Natural killer cell (primary cell): ENCODE results near the gene TEAD4. TPM values are rescaled to one million over a fixed set of nuclear protein-coding genes. Genes with fewer than 3 reads are reported as not detected.

Experiments
- ATAC-seq, 3 donors: fragments of 150-1000 bp in 2 of 3; fragments of 200-7000 bp in 1 of 3; cut with Tn5 transposase; 1 replicate in 1 of 3; 2 replicates in 2 of 3; pipeline ENCODE4 v1.10.0; 2021; ENCODE audit warnings: mild to moderate bottlenecking in 2 of 3, moderate library complexity in 2 of 3
- DNase-seq, 2 donors: peaks; one replicate each; pipeline versions ENCODE4 v3.0.0 to v3.0.0-alpha.2; 2013 to 2021; ENCODE audit warnings: mixed read lengths in 1 of 2
- H3K27ac ChIP-seq: one replicate; pipeline ENCODE4 v1.5.1; 2013; ENCODE audit warnings: mild to moderate bottlenecking, low read length
- H3K27me3 ChIP-seq: one replicate; pipeline ENCODE4 v1.6.1; 2013; ENCODE audit warnings: low read length; ENCODE audit not compliant: control insufficient read depth, insufficient read depth
- H3K36me3 ChIP-seq: one replicate; pipeline ENCODE4 v1.6.1; 2013; ENCODE audit warnings: low read length; ENCODE audit not compliant: control insufficient read depth, insufficient read depth
- H3K4me1 ChIP-seq: one replicate; pipeline ENCODE4 v1.6.1; 2013; ENCODE audit warnings: low read length; ENCODE audit not compliant: control insufficient read depth, insufficient read depth
- H3K4me3 ChIP-seq: one replicate; pipeline ENCODE4 v1.5.1; 2013; ENCODE audit warnings: low read length
- H3K9me3 ChIP-seq: one replicate; pipeline ENCODE4 v1.6.1; 2013; ENCODE audit warnings: low read length; ENCODE audit not compliant: control insufficient read depth, insufficient read depth
- H3K27ac Mint-ChIP-seq, 2 donors: one replicate each; pipeline ENCODE4 v1.8.0; 2022; ENCODE audit warnings: mild to moderate bottlenecking in 2 of 2, mixed read lengths in 2 of 2, moderate library complexity in 1 of 2
- H3K27me3 Mint-ChIP-seq, 2 donors: one replicate each; pipeline ENCODE4 v1.8.0; 2022; ENCODE audit warnings: low read depth in 2 of 2, mixed read lengths in 2 of 2
- H3K36me3 Mint-ChIP-seq: one replicate; pipeline ENCODE4 v1.8.0; 2022; ENCODE audit warnings: mixed read lengths
- H3K4me1 Mint-ChIP-seq, 2 donors: one replicate each; pipeline ENCODE4 v1.8.0; 2022; ENCODE audit warnings: mixed read lengths in 2 of 2
- H3K4me3 Mint-ChIP-seq: one replicate; pipeline ENCODE4 v1.8.0; 2022; ENCODE audit warnings: mild to moderate bottlenecking, moderate library complexity, mixed read lengths
- H3K9me3 Mint-ChIP-seq, 2 donors: one replicate each; pipeline ENCODE4 v1.8.0; 2022; ENCODE audit warnings: mixed read lengths in 2 of 2
- CTCF ChIP-seq: fragments of 200-600 bp; IDR thresholded peaks from one replicate; pipeline ENCODE4 v1.8.0; 2022; ENCODE audit warnings: antibody characterized with exemption
- WGBS: methylation state at CpG from one replicate; pipeline ENCODE4 v1.1.7; 2013; ENCODE audit warnings: missing lambda C conversion rate; ENCODE audit not compliant: insufficient coverage; 5-methylcytosine and 5-hydroxymethylcytosine counted together
- intact Hi-C: fragments of 100-400 bp; cut with micrococcal nuclease; formaldehyde crosslinking; loops from one replicate; pipeline ENCODE4 v1.14.2; 2022
- total RNA-seq, 4 donors: library from RNA; stranded (reverse); fragments of 120-200 nt in 1 of 4; gene quantifications; one replicate each; pipeline versions ENCODE4 v1.2.3 to v1.2.4, GENCODE V29; 2013 to 2022

The TEAD4 gene
- total RNA-seq, 3 donors from 2014 or later (not counting 1 experiment from before 2014, with no cell fraction given): not detected

GRCh38 chr12:3004655-3005565 lies 45.7 kb downstream of the TEAD4 start:
- H3K27ac ChIP-seq: no peak overlapping the region
- no peaks in the 10 kb centered on the region for H3K27me3 ChIP-seq
- TF ChIP-seq CTCF: no peak
- ATAC-seq (no peak), DNase-seq (no peak)
- H3K36me3 ChIP-seq: no peaks in the 10 kb centered on the region
- H3K4me3 ChIP-seq: no peak overlapping the region
- Mint-ChIP-seq H3K4me3 (no peak overlapping the region), H3K27me3 (peaks cover 0 to 3% of the 10 kb centered on the region in 2 donors), H3K36me3 (no peaks in the 10 kb centered on the region), H3K27ac (no peak overlapping the region), H3K4me1 (no peaks in the 10 kb centered on the region), H3K9me3 (no peaks in the 10 kb centered on the region)
- intact Hi-C loops: no loop called here
- WGBS: 82% methylated on average over 12 of the region's 15 CpGs
- H3K9me3 ChIP-seq: no peaks in the 10 kb centered on the region
- no peaks in the 10 kb centered on the region for H3K4me1 ChIP-seq

- H3K27ac Mint-ChIP-seq: no peak overlapping the region
- Histone ChIP-seq H3K27me3 (no peaks in the 10 kb centered on the region), H3K9me3 (no peaks in the 10 kb centered on the region), H3K4me3 (no peak overlapping the region), H3K27ac (no peak overlapping the region), H3K36me3 (no peaks in the 10 kb centered on the region), H3K4me1 (no peaks in the 10 kb centered on the region)
- H3K4me3 Mint-ChIP-seq: no peak overlapping the region
- no peaks in the 10 kb centered on the region for H3K36me3 Mint-ChIP-seq
- peaks cover 0 to 3% of the 10 kb centered on the region in 2 donors for H3K27me3 Mint-ChIP-seq
- WGBS: 91% methylated on average over 8 of the region's 8 CpGs
- intact Hi-C loops: no loop called here
- no peak for TF ChIP-seq CTCF
- no peaks in the 10 kb centered on the region for H3K4me1 Mint-ChIP-seq
- DNase-seq: no peak
- no peak for ATAC-seq
- no peaks in the 10 kb centered on the region for H3K9me3 Mint-ChIP-seq
These were observed 46.5 kb downstream of the TEAD4 start for GRCh38 chr12:3005736-3006135.

- H3K36me3 Mint-ChIP-seq: no peaks in the 10 kb centered on the region
- H3K9me3 Mint-ChIP-seq: no peaks in the 10 kb centered on the region
- Histone ChIP-seq H3K36me3 (no peaks in the 10 kb centered on the region), H3K4me3 (no peak overlapping the region), H3K4me1 (peaks cover 4% of the 10 kb centered on the region), H3K27me3 (no peaks in the 10 kb centered on the region), H3K27ac (no peak overlapping the region), H3K9me3 (no peaks in the 10 kb centered on the region)
- no peak overlapping the region for H3K4me3 Mint-ChIP-seq
- ATAC-seq (no peak), DNase-seq (no peak)
- WGBS: 92% methylated on average over 14 of the region's 14 CpGs
- H3K27me3 Mint-ChIP-seq: peaks cover 0 to 3% of the 10 kb centered on the region in 2 donors
- H3K4me1 Mint-ChIP-seq: no peaks in the 10 kb centered on the region
- TF ChIP-seq CTCF: no peak
- intact Hi-C loops: no loop called here
- H3K27ac Mint-ChIP-seq: no peak overlapping the region
These were observed 50.6 kb downstream of the TEAD4 start for GRCh38 chr12:3009780-3010179.
